Stomach smooth muscle (tissue), 2 donors: Measurements from ENCODE around the gene SLC13A5.

Source experiments
- H3K27ac ChIP-seq: one replicate; pipeline ENCODE4 v1.7.0; 2013; ENCODE audit warnings: mild to moderate bottlenecking, low read length, inconsistent platforms
- H3K27me3 ChIP-seq, 2 donors: one replicate each; pipeline ENCODE4 v1.7.0; 2013; ENCODE audit warnings: low read length in 2 of 2; ENCODE audit not compliant: insufficient read depth in 2 of 2, control insufficient read depth in 1 of 2
- H3K36me3 ChIP-seq, 2 donors: one replicate each; pipeline ENCODE4 v1.7.0; 2013; ENCODE audit warnings: low read length in 2 of 2; ENCODE audit not compliant: control insufficient read depth in 2 of 2, insufficient read depth in 2 of 2
- H3K4me1 ChIP-seq: one replicate; pipeline ENCODE4 v1.7.0; 2013; ENCODE audit warnings: low read length; ENCODE audit not compliant: control insufficient read depth, insufficient read depth
- H3K4me3 ChIP-seq, 2 donors: one replicate each; pipeline ENCODE4 v1.7.0; 2013; ENCODE audit warnings: low read length in 2 of 2
- H3K9ac ChIP-seq, 2 donors: one replicate each; pipeline ENCODE4 v1.7.0; 2013; ENCODE audit warnings: low read length in 2 of 2, mild to moderate bottlenecking in 1 of 2
- H3K9me3 ChIP-seq, 2 donors: one replicate each; pipeline ENCODE4 v1.7.0; 2013; ENCODE audit warnings: low read length in 2 of 2; ENCODE audit not compliant: control insufficient read depth in 2 of 2
- donor health status: healthy.
- donor health status: Pancreatic carcinoma.

SLC13A5 gene

DNA sequence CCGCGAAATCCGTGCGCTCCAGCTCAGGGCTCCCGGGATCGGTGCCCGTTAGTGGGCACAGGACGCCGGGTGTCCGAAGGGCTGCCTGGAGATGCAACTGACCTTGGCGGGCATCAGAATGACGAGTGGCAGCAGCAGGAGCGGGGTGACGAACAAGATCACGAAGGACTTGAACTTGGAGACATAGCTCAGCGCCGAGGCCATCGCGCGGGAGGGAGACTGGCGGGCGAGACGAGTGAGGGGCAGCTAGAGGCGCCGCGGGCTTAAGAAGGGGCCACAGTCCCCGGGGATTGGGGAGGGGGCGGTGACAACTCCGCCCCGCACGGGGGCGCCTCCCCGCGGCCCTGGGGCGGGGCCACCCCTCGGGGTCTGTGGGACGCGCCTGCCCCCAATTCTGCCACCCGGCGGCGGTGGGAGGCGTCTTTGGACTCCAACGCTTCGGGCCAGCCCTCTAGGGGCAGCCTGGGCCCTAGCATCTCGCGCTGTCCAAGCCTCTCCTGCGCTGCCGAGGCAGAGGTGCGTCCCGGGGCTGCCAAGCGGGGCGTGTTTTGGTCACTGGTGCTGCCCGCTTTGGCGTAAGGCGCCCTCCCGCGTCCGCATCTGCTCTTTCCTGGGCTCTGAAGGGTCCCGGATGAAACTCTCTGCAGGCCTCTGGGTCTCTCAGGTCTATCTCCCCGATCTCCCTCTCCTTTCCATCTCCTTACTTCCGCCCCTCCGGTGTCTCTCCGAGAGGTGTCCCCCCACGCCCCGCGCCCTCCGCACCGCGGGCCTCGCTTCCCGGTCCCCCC, at the start of gene SLC13A5:
Gene SLC13A5 (minus strand): TSS at position 240 of the 788 bp plus-strand sequence. CDS start 36 bp downstream, at position 204.
- no peak within 1 kb of the TSS for H3K27ac ChIP-seq
- no peak within 1 kb of the TSS for H3K4me3 ChIP-seq

GRCh38 chr17:6761779-6762178, 48.6 kb upstream of the SLC13A5 start:
- peaks cover 16 to 50% of the 10 kb centered on the region in 2 donors for H3K36me3 ChIP-seq
- H3K27ac ChIP-seq = no peak overlapping the region
- no peak overlapping the region for H3K9ac ChIP-seq
- H3K27me3 ChIP-seq = no peaks in the 10 kb centered on the region
- peaks cover 11% of the 10 kb centered on the region for H3K4me1 ChIP-seq
- no peak overlapping the region for H3K4me3 ChIP-seq
- H3K9me3 ChIP-seq = no peaks in the 10 kb centered on the region

More for the DNA sequence above, at the start of gene SLC13A5:
- H3K27me3 ChIP-seq = peaks cover 20 to 33% of the 10 kb centered on the region in 2 donors
- H3K36me3 ChIP-seq = no peaks in the 10 kb centered on the region
- no peaks in the 10 kb centered on the region for H3K4me1 ChIP-seq
- no peak within 1 kb of the TSS for H3K9ac ChIP-seq
- peaks cover 6 to 7% of the 10 kb centered on the region in 2 donors for H3K9me3 ChIP-seq

- peaks cover 9 to 26% of the 10 kb centered on the region in 2 donors for H3K36me3 ChIP-seq
- peaks cover 36% of the 10 kb centered on the region for H3K4me1 ChIP-seq
These were observed 44.6 kb upstream of the SLC13A5 start for GRCh38 chr17:6757747-6758146.

GRCh38 chr17:6756425-6757031, 43.4 kb upstream of the SLC13A5 start:
- Histone ChIP-seq H3K27me3 (no peaks in the 10 kb centered on the region), H3K4me3 (peak overlapping the region; percentile 77 to 88), H3K9me3 (no peaks in the 10 kb centered on the region), H3K4me1 (peaks cover 44% of the 10 kb centered on the region), H3K36me3 (peaks cover 9 to 18% of the 10 kb centered on the region in 2 donors), H3K27ac (peak overlapping the region; percentile 80), H3K9ac (peak overlapping the region; percentile 80)

More at GRCh38 chr17:6757747-6758146, 44.6 kb upstream of the SLC13A5 start:
- Histone ChIP-seq H3K9me3 (no peaks in the 10 kb centered on the region), H3K4me3 (no peak overlapping the region), H3K9ac (no peak overlapping the region), H3K27ac (no peak overlapping the region), H3K27me3 (no peaks in the 10 kb centered on the region)

DNA sequence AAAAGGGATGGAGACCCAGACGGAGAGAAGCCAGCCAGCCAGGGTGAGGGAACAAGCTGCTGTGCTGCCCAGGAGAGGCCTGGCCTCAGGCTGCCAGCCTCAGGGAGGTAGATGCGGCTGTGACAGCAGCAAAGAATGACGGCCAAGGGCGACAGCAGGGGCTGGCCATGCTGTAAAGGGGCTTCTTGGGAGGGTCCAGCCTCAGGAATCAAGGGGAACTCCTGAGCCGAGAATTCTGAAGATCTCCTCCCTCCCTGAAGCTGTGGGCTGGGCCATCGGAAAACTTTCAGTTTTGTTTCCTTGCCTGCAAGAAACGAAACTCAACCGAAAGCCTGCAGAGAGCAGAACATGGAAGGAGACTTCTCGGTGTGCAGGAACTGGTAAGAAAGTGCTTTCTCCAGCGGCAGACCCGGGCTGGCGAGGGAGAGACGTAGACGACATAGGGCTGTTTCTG, 42.6 kb upstream of the SLC13A5 start, which contains the start of gene XAF1:
Gene XAF1 (plus strand): TSS at position 316 of the 454 bp plus-strand sequence. CDS start 33 bp downstream, at position 349.
- H3K27me3 ChIP-seq = no peaks in the 10 kb centered on the region
- peak within 1 kb of the TSS; percentile 77 to 88 for H3K4me3 ChIP-seq
- no peaks in the 10 kb centered on the region for H3K9me3 ChIP-seq
- H3K27ac ChIP-seq = peak within 1 kb of the TSS; percentile 80
- peak within 1 kb of the TSS; percentile 80 for H3K9ac ChIP-seq
- H3K36me3 ChIP-seq = peaks cover 9 to 15% of the 10 kb centered on the region in 2 donors
- H3K4me1 ChIP-seq = peaks cover 44% of the 10 kb centered on the region

DNA sequence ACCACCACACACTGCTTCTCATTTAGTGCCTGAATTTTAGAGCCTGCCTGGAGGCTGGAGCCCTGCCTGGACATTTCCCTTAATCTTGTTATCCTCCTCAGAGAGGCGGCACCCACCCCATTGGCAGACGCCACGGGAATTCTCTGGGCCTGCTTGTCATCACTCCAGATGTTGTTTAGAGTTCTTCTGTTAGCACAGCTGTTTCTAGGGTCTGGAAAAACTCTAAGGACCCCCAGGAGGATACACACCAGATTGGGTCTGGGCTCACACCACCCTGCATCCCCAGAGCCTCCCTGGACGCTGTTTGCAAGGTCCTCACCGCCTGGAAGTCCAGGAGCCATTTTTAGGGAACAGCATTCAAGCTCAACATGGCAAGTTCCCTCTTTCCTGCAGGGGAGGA, 42.1 kb upstream of the SLC13A5 start:
- H3K4me3 ChIP-seq = peak overlapping the region; percentile 77 to 88
- peaks cover 44% of the 10 kb centered on the region for H3K4me1 ChIP-seq
- no peaks in the 10 kb centered on the region for H3K27me3 ChIP-seq
- peak overlapping the region; percentile 80 for H3K9ac ChIP-seq
- peak overlapping the region; percentile 80 for H3K27ac ChIP-seq
- no peaks in the 10 kb centered on the region for H3K9me3 ChIP-seq
- peaks cover 6 to 11% of the 10 kb centered on the region in 2 donors for H3K36me3 ChIP-seq

- H3K27me3 ChIP-seq = no peaks in the 10 kb centered on the region
- H3K36me3 ChIP-seq = peaks cover 0 to 2% of the 10 kb centered on the region in 2 donors
- H3K9me3 ChIP-seq = no peaks in the 10 kb centered on the region
- no peak overlapping the region for H3K4me3 ChIP-seq
- H3K27ac ChIP-seq = peak overlapping the region; percentile 24
- no peak overlapping the region for H3K9ac ChIP-seq
- peaks cover 44% of the 10 kb centered on the region for H3K4me1 ChIP-seq
These were observed 40.4 kb upstream of the SLC13A5 start for GRCh38 chr17:6753546-6753945.

DNA sequence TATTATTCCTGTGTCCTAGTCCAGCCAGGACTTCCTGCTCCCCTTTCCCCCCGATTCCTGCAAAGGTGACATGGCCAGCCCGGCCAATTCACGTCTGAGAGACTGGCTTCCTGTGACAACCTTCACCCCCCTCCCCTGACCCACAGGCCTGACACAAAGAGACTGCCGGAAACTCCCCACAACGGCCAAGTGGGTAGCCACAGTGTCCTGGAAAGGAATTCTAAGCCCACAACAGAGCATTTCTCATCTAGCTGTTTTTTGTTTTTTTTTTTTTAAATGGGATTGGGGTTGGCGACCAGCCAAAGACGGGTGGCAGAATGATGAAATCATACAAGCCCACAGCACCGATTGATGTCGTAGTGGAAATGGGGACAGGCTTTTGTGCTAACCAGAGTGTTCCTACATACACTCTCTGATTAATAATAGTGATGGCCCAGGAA, 39.9 kb upstream of the SLC13A5 start:
- H3K36me3 ChIP-seq = no peaks in the 10 kb centered on the region
- H3K27ac ChIP-seq = peak overlapping the region; percentile 55
- H3K4me3 ChIP-seq = no peak overlapping the region
- no peak overlapping the region for H3K9ac ChIP-seq
- H3K9me3 ChIP-seq = no peaks in the 10 kb centered on the region
- H3K27me3 ChIP-seq = no peaks in the 10 kb centered on the region
- peaks cover 40% of the 10 kb centered on the region for H3K4me1 ChIP-seq

DNA sequence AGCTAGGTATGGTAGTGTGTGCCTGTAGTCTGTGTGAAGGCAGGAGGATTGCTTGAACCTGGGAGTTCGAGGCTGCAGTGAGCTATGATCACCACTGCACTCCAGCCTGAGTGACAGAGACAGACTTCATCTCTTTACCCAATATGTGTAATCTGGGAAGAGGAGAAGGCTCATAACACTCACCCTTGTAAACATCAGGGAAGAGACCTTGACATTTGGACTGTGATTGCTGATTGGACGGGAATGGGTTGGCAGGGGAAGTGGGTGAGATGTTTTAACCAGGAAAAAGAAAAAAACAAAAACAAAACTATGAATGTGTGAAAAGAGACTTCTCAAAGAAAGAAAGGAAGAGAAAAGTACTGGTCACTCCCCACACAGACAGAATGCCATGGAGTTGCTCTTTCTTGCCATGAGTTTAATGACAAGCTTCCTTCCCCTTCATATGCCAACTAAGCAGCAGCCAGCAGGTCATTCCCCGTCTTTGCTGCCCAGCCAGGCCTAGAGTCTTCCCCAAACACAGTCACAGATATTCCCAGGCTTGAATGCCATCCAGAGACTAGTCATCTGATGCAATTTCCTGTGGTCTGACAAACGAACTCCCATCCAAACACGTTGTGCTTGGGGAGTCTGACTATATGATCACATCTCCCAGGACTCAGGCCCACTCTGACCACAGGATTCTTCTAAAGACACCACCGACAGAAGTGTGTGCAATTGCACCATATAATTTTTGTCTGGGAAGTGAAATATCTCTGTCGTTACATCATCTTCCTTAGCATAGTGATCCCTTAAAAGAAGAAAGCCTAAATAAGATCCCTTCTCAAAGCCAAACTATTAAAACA, 39.1 kb upstream of the SLC13A5 start:
- peak overlapping the region in 1 of 2 donors; percentile 29 for H3K9ac ChIP-seq
- H3K36me3 ChIP-seq = no peaks in the 10 kb centered on the region
- H3K27ac ChIP-seq = peak overlapping the region; percentile 55
- H3K4me1 ChIP-seq = peaks cover 34% of the 10 kb centered on the region
- no peaks in the 10 kb centered on the region for H3K27me3 ChIP-seq
- H3K4me3 ChIP-seq = no peak overlapping the region
- H3K9me3 ChIP-seq = no peaks in the 10 kb centered on the region

GRCh38 chr17:6749519-6749918, 36.4 kb upstream of the SLC13A5 start:
- Histone ChIP-seq H3K4me1 (peaks cover 15% of the 10 kb centered on the region), H3K27ac (no peak overlapping the region), H3K9ac (no peak overlapping the region), H3K36me3 (no peaks in the 10 kb centered on the region), H3K27me3 (no peaks in the 10 kb centered on the region), H3K9me3 (no peaks in the 10 kb centered on the region), H3K4me3 (no peak overlapping the region)
